ENCODE results near the gene SOCS6. TPM values are rescaled to one million over a fixed set of nuclear protein-coding genes. Genes with fewer than 3 reads are reported as not detected.

The SOCS6 gene
- polyA plus RNA-seq, 3 donors, result 4.8 to 6.1 (median 4.8) TPM

DNA sequence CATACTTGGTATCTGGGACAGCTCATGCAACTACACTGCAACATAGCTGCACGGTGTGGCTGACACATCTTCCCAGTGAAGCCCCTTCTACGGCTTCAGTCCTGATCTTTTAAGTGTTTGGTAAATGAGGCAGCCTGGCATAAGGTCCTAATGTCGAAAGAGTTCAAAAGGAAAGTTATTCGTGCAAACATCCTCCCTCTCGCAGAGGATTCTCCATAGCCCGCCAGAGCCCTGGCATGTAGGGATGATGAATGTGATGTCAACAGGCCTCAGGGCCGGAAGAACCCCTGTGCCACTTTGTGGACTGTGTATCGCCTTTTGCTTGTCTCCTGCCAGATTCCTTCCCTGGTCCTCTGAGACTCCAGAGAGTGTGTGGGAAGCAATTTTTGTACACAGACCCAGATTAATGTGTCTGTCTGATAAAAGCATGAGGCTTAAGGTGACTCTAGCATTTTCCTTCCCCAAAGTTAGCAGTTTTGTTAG is 88.5 kb downstream of the SOCS6 start:
- no peak overlapping the region for H2AFZ ChIP-seq (ENCODE audit: insufficient read depth, low read depth, low read length, poor library complexity, severe bottlenecking)
- Mint-ChIP-seq H3K9me3 (peaks cover 0 to 5% (median 2%) of the 10 kb centered on the region in 7 donors), H3K27me3 (ENCODE audit: low read depth in 3 of 3) (peaks cover 0 to 6% (median 0%) of the 10 kb centered on the region in 3 donors), H3K27ac (no peak overlapping the region), H3K36me3 (no peaks in the 10 kb centered on the region), H3K4me1 (peaks cover 7% of the 10 kb centered on the region), H3K4me3 (no peak overlapping the region)
- H3K9ac ChIP-seq (ENCODE audit: insufficient read depth, low read length, poor library complexity, severe bottlenecking), result no peak overlapping the region
- intact Hi-C loops (cut with micrococcal nuclease), result no loop called here
- TF ChIP-seq, protein P1, sequence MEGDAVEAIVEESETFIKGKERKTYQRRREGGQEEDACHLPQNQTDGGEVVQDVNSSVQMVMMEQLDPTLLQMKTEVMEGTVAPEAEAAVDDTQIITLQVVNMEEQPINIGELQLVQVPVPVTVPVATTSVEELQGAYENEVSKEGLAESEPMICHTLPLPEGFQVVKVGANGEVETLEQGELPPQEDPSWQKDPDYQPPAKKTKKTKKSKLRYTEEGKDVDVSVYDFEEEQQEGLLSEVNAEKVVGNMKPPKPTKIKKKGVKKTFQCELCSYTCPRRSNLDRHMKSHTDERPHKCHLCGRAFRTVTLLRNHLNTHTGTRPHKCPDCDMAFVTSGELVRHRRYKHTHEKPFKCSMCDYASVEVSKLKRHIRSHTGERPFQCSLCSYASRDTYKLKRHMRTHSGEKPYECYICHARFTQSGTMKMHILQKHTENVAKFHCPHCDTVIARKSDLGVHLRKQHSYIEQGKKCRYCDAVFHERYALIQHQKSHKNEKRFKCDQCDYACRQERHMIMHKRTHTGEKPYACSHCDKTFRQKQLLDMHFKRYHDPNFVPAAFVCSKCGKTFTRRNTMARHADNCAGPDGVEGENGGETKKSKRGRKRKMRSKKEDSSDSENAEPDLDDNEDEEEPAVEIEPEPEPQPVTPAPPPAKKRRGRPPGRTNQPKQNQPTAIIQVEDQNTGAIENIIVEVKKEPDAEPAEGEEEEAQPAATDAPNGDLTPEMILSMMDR (IDR thresholded peaks at IDR 0.05), result no peak
- no peak for DNase-seq
- no peaks in the 10 kb centered on the region for H3K9me3 ChIP-seq (replicated peaks in 1 of 2; ENCODE audit: control insufficient read depth in 1 of 2, insufficient read depth in 1 of 2, low read length in 2 of 2)
- H3K27me3 ChIP-seq (ENCODE audit: control insufficient read depth in 2 of 2, insufficient read depth in 2 of 2, low read length in 2 of 2), result no peaks in the 10 kb centered on the region
- no peaks in the 10 kb centered on the region for H3K79me2 ChIP-seq (ENCODE audit: insufficient read depth, low read length)
- WGBS (ENCODE audit: insufficient coverage), result 92% methylated on average over 3 of the region's 8 CpGs
- no peak overlapping the region for H3K4me2 ChIP-seq (replicated peaks; ENCODE audit: extremely low read depth, low read length, poor library complexity, severe bottlenecking)
- H3K4me3 ChIP-seq (replicated peaks in 1 of 3; ENCODE audit: low read depth in 2 of 3, low read length in 3 of 3), result no peak overlapping the region
- no peaks in the 10 kb centered on the region for H3K36me3 ChIP-seq (replicated peaks in 1 of 2; ENCODE audit: control insufficient read depth in 1 of 2, insufficient read depth in 2 of 2, low read length in 2 of 2)
- H4K20me1 ChIP-seq (ENCODE audit: insufficient read depth, low read length), result no peaks in the 10 kb centered on the region
- no peak overlapping the region for H3K27ac ChIP-seq (ENCODE audit: low read depth in 1 of 2, low read length in 2 of 2)
- H3K4me1 ChIP-seq (ENCODE audit: control insufficient read depth in 1 of 2, insufficient read depth in 2 of 2, low read length in 2 of 2), result no peaks in the 10 kb centered on the region

DNA sequence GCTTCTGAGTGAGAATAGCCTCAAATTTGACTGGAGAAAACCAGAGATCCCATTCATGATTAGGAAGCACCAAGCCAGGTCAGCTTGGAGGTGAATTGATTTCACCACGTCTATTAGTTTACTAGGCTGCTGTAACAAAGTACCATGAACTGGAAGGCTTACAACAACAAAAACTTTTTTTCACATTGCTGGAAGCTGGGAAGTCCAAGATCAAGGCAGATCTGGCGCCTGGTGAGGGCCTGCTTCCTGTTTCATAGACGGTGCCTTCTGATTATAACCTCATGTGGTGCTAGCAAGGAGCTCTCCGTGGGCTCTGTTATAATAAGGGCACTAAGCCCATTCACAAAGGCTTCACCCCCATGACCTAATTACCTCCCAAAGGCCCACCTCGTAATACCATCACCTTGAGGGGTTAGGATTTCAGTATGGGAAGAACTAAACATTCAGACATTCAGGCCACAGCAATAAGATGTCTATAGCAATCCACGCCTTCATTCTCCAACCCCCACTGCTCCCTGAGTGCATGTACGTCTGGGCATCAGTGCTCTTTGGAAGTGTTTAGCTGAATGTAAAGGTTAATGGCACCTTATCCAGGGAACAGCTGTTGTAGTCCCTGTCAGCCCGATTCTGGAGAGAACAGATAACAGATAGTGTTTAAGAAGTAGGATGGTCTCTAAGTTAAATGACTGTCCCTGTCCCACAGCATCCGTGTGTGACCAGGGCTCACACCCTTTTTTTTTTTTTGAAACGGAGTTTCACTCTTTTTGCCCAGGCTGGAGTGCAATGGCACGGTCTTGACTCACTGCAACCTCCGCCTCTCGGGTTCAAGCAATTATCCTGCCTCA is 89.2 kb downstream of the SOCS6 start:
- Mint-ChIP-seq H3K4me3 (no peak overlapping the region), H3K36me3 (no peaks in the 10 kb centered on the region), H3K27ac (peak overlapping the region in 1 of 7 donors; percentile 45), H3K27me3 (ENCODE audit: low read depth in 3 of 3) (peaks cover 0 to 6% (median 0%) of the 10 kb centered on the region in 3 donors), H3K9me3 (peaks cover 0 to 5% (median 2%) of the 10 kb centered on the region in 7 donors), H3K4me1 (peaks cover 7% of the 10 kb centered on the region)
- no peaks in the 10 kb centered on the region for H3K27me3 ChIP-seq (ENCODE audit: control insufficient read depth in 2 of 2, insufficient read depth in 2 of 2, low read length in 2 of 2)
- no peaks in the 10 kb centered on the region for H4K20me1 ChIP-seq (ENCODE audit: insufficient read depth, low read length)
- no peak overlapping the region for H3K4me2 ChIP-seq (replicated peaks; ENCODE audit: extremely low read depth, low read length, poor library complexity, severe bottlenecking)
- 78% methylated on average over 8 of the region's 13 CpGs for WGBS (ENCODE audit: insufficient coverage)
- DNase-seq, result no peak
- intact Hi-C loops (cut with micrococcal nuclease), result no loop called here
- H3K4me1 ChIP-seq (ENCODE audit: control insufficient read depth in 1 of 2, insufficient read depth in 2 of 2, low read length in 2 of 2), result no peaks in the 10 kb centered on the region
- no peak overlapping the region for H3K9ac ChIP-seq (ENCODE audit: insufficient read depth, low read length, poor library complexity, severe bottlenecking)
- no peak overlapping the region for H2AFZ ChIP-seq (ENCODE audit: insufficient read depth, low read depth, low read length, poor library complexity, severe bottlenecking)
- H3K27ac ChIP-seq (ENCODE audit: low read depth in 1 of 2, low read length in 2 of 2), result no peak overlapping the region
- TF ChIP-seq, protein P1 (IDR thresholded peaks at IDR 0.05), result no peak
- H3K4me3 ChIP-seq (replicated peaks in 1 of 3; ENCODE audit: low read depth in 2 of 3, low read length in 3 of 3), result no peak overlapping the region
- no peaks in the 10 kb centered on the region for H3K79me2 ChIP-seq (ENCODE audit: insufficient read depth, low read length)
- H3K36me3 ChIP-seq (replicated peaks in 1 of 2; ENCODE audit: control insufficient read depth in 1 of 2, insufficient read depth in 2 of 2, low read length in 2 of 2), result no peaks in the 10 kb centered on the region
- H3K9me3 ChIP-seq (replicated peaks in 1 of 2; ENCODE audit: control insufficient read depth in 1 of 2, insufficient read depth in 1 of 2, low read length in 2 of 2), result no peaks in the 10 kb centered on the region

Other genes starting within 250 kb of the SOCS6 start
- gene RTTN, start 83.4 kb upstream of the SOCS6 start, polyA plus RNA-seq, result 1 to 10 TPM in 1 of 3 donors, under 1 TPM in 2; 0.22 to 2.7 (median 0.25) TPM